ENCODE results near the gene NDUFS6. TPM values are rescaled to one million over a fixed set of nuclear protein-coding genes. Genes with fewer than 3 reads are reported as not detected.

Gene NDUFS6
- total and polyA plus RNA-seq, 2 of the 8 experiments (the other 6 are each of a cell fraction or from before 2014, with no cell fraction given) = 72.7 to 191 TPM

DNA sequence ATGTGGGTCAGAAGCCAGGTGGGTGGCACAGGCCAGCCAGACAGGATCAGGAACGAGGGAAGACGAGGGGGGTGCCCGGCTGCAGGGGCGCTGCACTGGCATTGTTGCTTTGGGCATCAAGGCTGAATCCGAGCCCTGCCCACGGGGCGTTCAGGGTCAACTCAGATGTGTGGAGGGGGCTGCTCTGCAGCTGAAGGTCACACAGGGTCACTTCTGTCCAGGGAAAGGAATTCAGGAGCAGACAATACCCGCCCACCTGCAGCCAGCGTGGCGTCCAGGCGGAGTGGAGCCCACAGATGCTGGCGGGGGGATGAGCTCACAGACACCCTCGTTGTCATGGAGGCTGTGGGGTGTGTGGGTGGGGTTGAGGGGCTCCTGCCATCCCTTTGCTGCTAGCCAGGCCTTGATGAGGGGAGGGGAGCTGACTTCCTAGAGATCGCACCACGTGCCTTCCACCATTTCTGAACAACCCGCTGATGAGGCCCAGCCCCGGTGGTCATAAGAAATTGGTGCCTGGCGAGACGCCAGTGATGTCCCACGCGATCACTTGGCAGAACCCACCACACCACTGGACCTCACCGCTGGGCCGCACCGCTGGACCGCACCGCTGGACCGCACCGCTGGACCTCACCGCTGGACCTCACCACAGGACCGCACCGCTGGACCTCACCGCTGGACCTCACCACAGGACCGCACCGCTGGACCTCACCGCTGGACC, 32.8 kb upstream of the NDUFS6 start:
- DNase-seq (ENCODE audit: low read depth in 1 of 2, low spot score in 2 of 2) (no peak), FAIRE-seq (no peak)
- Histone ChIP-seq H3K79me2 (ENCODE audit: control insufficient read depth in 1 of 2, insufficient read depth in 2 of 2, low read length in 2 of 2) (no peaks in the 10 kb centered on the region), H3K36me3 (ENCODE audit: control insufficient read depth in 2 of 4, insufficient read depth in 4 of 4, low read length in 3 of 4) (no peaks in the 10 kb centered on the region), H3K14ac (ENCODE audit: insufficient read length) (no peak overlapping the region), H4K8ac (ENCODE audit: extremely low read depth, insufficient read depth, low read length) (no peak overlapping the region; the same call in 1 of the 2 replicates), H2BK20ac (ENCODE audit: low read length) (no peak overlapping the region), H3K27me3 (replicated peaks in 1 of 4; ENCODE audit: control insufficient read depth in 3 of 4, extremely low read depth in 1 of 4, insufficient read depth in 3 of 4, low read length in 3 of 4) (no peaks in the 10 kb centered on the region; a peak in 1 of 7 replicates), H2BK12ac (ENCODE audit: low read depth, low read length) (no peak overlapping the region), H3K4me2 (ENCODE audit: insufficient read depth in 1 of 2, low read depth in 2 of 2, low read length in 2 of 2) (no peak overlapping the region), H2BK120ac (replicated peaks; ENCODE audit: low read depth, low read length) (no peak overlapping the region), H3K23ac (ENCODE audit: insufficient read length) (no peak overlapping the region), H4K5ac (ENCODE audit: insufficient read length, low read depth, low read length) (no peak overlapping the region), H2AFZ (ENCODE audit: low read length) (no peak overlapping the region), H3K18ac (ENCODE audit: extremely low read depth, low read length) (no peak overlapping the region), H2BK5ac (ENCODE audit: low read depth, low read length) (no peak overlapping the region), H4K91ac (replicated peaks; ENCODE audit: insufficient read length, low read length) (no peak overlapping the region), H4K20me1 (replicated peaks in 1 of 2; ENCODE audit: control insufficient read depth in 1 of 2, insufficient read depth in 2 of 2, low read length in 2 of 2) (no peaks in the 10 kb centered on the region), H3K4ac (replicated peaks; ENCODE audit: insufficient read length, low read depth, low read length) (no peak overlapping the region), H2BK15ac (ENCODE audit: low read length) (no peak overlapping the region), H3K4me3 (ENCODE audit: extremely low read depth in 1 of 4, insufficient read depth in 2 of 4, low read depth in 3 of 4, low read length in 4 of 4) (no peak overlapping the region), H2AK5ac (ENCODE audit: low read depth, low read length) (no peak overlapping the region), H3K9ac (replicated peaks in 1 of 4; ENCODE audit: extremely low read depth in 1 of 4, low read depth in 3 of 4, low read length in 3 of 4) (no peak overlapping the region), H3K56ac (replicated peaks; ENCODE audit: insufficient read length, low read depth, low read length) (no peak overlapping the region), H3K79me1 (ENCODE audit: low read depth, low read length) (no peaks in the 10 kb centered on the region), H3K9me3 (ENCODE audit: insufficient read depth in 2 of 2, low read depth in 1 of 2, low read length in 1 of 2) (no peaks in the 10 kb centered on the region), H3K4me1 (replicated peaks in 1 of 4; ENCODE audit: control insufficient read depth in 3 of 4, insufficient read depth in 4 of 4, low read length in 3 of 4) (no peaks in the 10 kb centered on the region; a peak in 3 of 7 replicates), H3K23me2 (ENCODE audit: low read depth, low read length) (no peaks in the 10 kb centered on the region), H3K27ac (ENCODE audit: low read depth, low read length) (no peak overlapping the region)
- ChIA-PET POLR2A (ENCODE audit: partially characterized antibody) (interaction anchor here (1.6 kb wide), 1 partner anchor 34 kb away, joined by 3 read pairs; no protein-coding TSS in a partner anchor), CTCF (ENCODE audit: partially characterized antibody) (interaction anchor here (0.6 to 1.7 kb wide), 2 partner anchors 18 to 480 kb away, joined by 3 read pairs; no protein-coding TSS in a partner anchor)
- WGBS, 2 experiments (ENCODE audit: extremely low coverage in 1 of 2, insufficient coverage in 1 of 2, insufficient read length in 1 of 2, insufficient replicate concordance in 2 of 2, low coverage in 1 of 2, low lambda C conversion rate in 2 of 2, missing lambda C conversion rate in 1 of 2) = 94% methylated on average over 27 of the region's 35 CpGs; no CpG with 5 or more reads in 1 of the 2 experiments
- TF ChIP-seq PHF8 (conservative IDR thresholded peaks at IDR 0.05; ENCODE audit: low read depth, low read length) (no peak), CBX8 (IDR thresholded peaks at IDR 0.05; ENCODE audit: borderline replicate concordance, low read depth, low read length) (no peak), SRF (IDR thresholded peaks at IDR 0.05; ENCODE audit: low read depth, low read length) (no peak), BRCA1 (IDR thresholded peaks at IDR 0.05; ENCODE audit: low read depth, low read length) (no peak), RBBP5 (IDR thresholded peaks at IDR 0.05; ENCODE audit: borderline replicate concordance, low read depth, low read length) (no peak), SIRT6 (IDR thresholded peaks at IDR 0.05; ENCODE audit: low read length) (no peak), SIN3A (conservative IDR thresholded peaks at IDR 0.05 in 1 of 2, IDR thresholded peaks at IDR 0.05 in 1 of 2; ENCODE audit: low read depth in 1 of 2, low read length in 2 of 2) (no peak), TAF7 (optimal IDR thresholded peaks at IDR 0.05; ENCODE audit: borderline replicate concordance, low read depth, low read length) (no peak), RXRA (IDR thresholded peaks at IDR 0.05; ENCODE audit: insufficient read depth, low read depth, low read length) (no peak), EGR1 (IDR thresholded peaks at IDR 0.05; ENCODE audit: borderline replicate concordance, low read depth, low read length) (no peak)
- TF ChIP-seq, protein P1, sequence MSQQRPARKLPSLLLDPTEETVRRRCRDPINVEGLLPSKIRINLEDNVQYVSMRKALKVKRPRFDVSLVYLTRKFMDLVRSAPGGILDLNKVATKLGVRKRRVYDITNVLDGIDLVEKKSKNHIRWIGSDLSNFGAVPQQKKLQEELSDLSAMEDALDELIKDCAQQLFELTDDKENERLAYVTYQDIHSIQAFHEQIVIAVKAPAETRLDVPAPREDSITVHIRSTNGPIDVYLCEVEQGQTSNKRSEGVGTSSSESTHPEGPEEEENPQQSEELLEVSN (IDR thresholded peaks at IDR 0.05) = no peak
